ENCODE results near the gene TGFBR1. TPM values are rescaled to one million over a fixed set of nuclear protein-coding genes. Genes with fewer than 3 reads are reported as not detected.
A peak's percentile ranks its signal among the peaks of the same experiment; 100 is the strongest.

TGFBR1 gene
- total RNA-seq, 1 experiment from 2014 or later, result 9.5 TPM

DNA sequence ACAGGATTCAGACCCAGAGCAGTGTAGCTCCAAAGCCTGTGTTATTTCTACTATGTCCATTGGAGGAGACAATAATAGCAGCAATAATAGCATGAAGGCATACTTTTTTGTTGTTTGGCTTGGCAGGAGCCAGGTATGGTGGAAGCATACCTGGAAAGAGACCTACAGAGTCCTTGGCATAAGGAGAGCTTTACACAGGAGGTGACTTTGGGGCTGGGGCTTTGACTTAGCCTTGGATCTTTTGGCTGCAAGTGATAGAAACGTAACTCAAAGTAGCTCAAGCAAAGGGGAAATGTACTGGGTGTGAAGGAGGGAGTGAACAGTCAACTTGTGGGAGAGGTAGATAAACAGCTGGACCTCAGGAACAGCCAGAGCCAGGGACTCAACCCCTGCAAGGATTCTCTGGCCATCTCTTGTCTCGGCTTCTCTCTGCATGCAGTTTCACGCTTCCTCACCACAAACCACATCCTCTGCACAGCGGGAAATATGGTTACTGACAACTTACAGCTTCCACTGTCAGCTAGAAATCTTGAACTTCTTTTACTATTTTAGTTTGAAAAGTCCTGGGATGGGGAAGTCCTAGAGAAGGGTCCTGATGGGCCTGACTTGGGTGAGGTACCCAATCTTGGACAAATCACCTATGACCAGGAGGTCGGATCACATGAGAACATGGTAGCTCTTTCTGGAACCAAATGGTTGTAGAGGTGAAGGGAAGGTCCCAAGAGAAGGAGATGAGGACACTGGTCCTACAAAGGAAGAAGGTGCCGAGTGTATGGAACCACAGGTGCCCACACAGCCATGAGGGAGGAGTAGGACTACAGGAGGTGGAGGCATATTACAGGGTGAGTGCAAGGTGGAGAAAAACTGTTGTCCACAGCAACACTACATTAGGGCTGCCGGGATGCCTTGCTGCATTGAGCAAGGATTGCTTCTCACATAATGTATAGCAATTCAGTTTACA lies 47.0 kb upstream of the TGFBR1 start:
- Histone ChIP-seq H3K36me3 (ENCODE audit: low read depth, low read length) (no peaks in the 10 kb centered on the region), H4K20me1 (ENCODE audit: low read length) (no peaks in the 10 kb centered on the region), H3K4me2 (ENCODE audit: low read length) (peak overlapping the region; percentile 60), H3K79me2 (ENCODE audit: low read length) (no peaks in the 10 kb centered on the region), H3F3A (ENCODE audit: low read length, unreplicated experiment) (no peaks in the 10 kb centered on the region), H3K27me3 (ENCODE audit: low read length) (no peaks in the 10 kb centered on the region), H2AFZ (ENCODE audit: low read length) (peak overlapping the region; percentile 22; the same call in 1 of the 2 replicates), H3K9me3 (ENCODE audit: low read length) (no peaks in the 10 kb centered on the region), H3K27ac (ENCODE audit: low read length) (peak overlapping the region; percentile 96), H3K9ac (ENCODE audit: low read length) (peak overlapping the region; percentile 77), H3K9me2 (replicated peaks; ENCODE audit: low read length) (no peaks in the 10 kb centered on the region), H3K4me3 (ENCODE audit: low read length) (no peak overlapping the region; the same call in 1 of the 2 replicates), H3K4me1 (ENCODE audit: insufficient read depth, low read length) (peaks cover 64% of the 10 kb centered on the region)
- no TSS peak for BruUV-seq (replicated peaks)
- CTCF ChIA-PET, result interaction anchor here (1.0 kb wide), 1 partner anchor 83 kb away, joined by 3 read pairs; no protein-coding TSS in a partner anchor
- intact Hi-C loops (cut with micrococcal nuclease), result no loop called here
- DNase-seq, result peak; percentile 52
- TF ChIP-seq, protein P1, sequence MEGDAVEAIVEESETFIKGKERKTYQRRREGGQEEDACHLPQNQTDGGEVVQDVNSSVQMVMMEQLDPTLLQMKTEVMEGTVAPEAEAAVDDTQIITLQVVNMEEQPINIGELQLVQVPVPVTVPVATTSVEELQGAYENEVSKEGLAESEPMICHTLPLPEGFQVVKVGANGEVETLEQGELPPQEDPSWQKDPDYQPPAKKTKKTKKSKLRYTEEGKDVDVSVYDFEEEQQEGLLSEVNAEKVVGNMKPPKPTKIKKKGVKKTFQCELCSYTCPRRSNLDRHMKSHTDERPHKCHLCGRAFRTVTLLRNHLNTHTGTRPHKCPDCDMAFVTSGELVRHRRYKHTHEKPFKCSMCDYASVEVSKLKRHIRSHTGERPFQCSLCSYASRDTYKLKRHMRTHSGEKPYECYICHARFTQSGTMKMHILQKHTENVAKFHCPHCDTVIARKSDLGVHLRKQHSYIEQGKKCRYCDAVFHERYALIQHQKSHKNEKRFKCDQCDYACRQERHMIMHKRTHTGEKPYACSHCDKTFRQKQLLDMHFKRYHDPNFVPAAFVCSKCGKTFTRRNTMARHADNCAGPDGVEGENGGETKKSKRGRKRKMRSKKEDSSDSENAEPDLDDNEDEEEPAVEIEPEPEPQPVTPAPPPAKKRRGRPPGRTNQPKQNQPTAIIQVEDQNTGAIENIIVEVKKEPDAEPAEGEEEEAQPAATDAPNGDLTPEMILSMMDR (conservative IDR thresholded peaks at IDR 0.05; ENCODE audit: low read depth, low read length), result no peak
- TF ChIP-seq EZH2phosphoT487 (IDR thresholded peaks at IDR 0.05; ENCODE audit: borderline replicate concordance, low read length) (no peak), EZH2 (IDR thresholded peaks at IDR 0.05; ENCODE audit: low read length, unreplicated experiment) (no peak)
- ATAC-seq, result peak; percentile 41; the same call in 1 of the 2 replicates
- POLR2A ChIA-PET (ENCODE audit: unreplicated experiment), result no interaction called here

DNA sequence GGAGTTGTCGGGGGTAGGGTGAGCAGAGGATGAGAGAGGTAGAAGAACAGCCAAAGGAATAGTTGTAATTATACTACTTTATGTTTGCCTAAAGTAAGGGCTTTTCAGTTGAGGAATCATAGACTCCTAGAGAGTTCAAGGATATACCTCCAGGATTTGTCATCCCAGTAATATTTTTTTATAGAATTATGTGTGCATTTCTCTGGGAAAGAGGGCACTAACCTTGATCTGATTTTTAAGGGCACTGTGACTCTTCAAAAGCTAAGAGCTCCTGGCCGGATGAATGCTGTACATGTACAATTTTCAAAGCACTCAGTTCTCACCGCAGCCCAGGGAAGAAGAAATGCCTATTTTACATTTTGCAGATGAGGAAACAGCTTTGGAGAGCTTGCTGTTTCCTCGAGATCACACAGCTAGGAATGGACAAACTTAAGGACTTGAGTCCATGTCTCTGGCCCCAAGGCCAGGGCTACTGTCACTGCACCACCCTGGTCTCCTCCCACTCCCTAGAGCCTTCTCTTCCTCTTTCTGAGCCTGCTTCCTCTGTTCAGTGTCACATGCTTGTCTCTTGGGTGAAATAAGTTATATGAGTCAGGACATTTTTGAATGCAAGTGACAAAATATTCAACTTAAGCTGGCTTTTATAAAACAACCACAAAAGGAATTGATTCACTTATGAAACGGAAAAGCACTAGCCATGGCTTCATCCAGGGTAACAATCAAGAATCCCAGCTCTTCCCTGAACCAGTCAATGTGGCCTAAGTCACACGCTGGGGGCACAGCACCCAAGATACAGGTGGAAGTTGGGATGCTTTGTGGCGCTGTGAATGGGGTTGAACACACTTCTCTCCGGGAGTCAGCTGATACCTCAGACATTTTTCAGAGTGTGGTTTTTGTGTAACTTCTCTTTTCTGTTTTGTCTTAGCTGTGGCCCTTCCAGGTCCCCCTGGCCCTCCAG lies 45.7 kb upstream of the TGFBR1 start:
- intact Hi-C loops (cut with micrococcal nuclease), result no loop called here
- Histone ChIP-seq H3K4me1 (ENCODE audit: insufficient read depth, low read length) (peaks cover 51% of the 10 kb centered on the region), H3K9me3 (ENCODE audit: low read length) (no peaks in the 10 kb centered on the region), H3K4me2 (ENCODE audit: low read length) (peak overlapping the region; percentile 24; the same call in 1 of the 2 replicates), H2AFZ (ENCODE audit: low read length) (no peak overlapping the region), H3K4me3 (ENCODE audit: low read length) (no peak overlapping the region), H4K20me1 (ENCODE audit: low read length) (no peaks in the 10 kb centered on the region), H3K27ac (ENCODE audit: low read length) (peak overlapping the region; percentile 96), H3K27me3 (ENCODE audit: low read length) (no peaks in the 10 kb centered on the region), H3K9ac (ENCODE audit: low read length) (no peak overlapping the region; the same call in 1 of the 2 replicates), H3K36me3 (ENCODE audit: low read depth, low read length) (no peaks in the 10 kb centered on the region), H3K9me2 (replicated peaks; ENCODE audit: low read length) (no peaks in the 10 kb centered on the region), H3K79me2 (ENCODE audit: low read length) (no peaks in the 10 kb centered on the region), H3F3A (ENCODE audit: low read length, unreplicated experiment) (no peaks in the 10 kb centered on the region)
- peak; percentile 56 for ATAC-seq
- peak; percentile 19 for DNase-seq
- CTCF ChIA-PET, result no interaction called here
- no TSS peak for BruUV-seq (replicated peaks)
- TF ChIP-seq EZH2 (IDR thresholded peaks at IDR 0.05; ENCODE audit: low read length, unreplicated experiment) (no peak), EZH2phosphoT487 (IDR thresholded peaks at IDR 0.05; ENCODE audit: borderline replicate concordance, low read length) (no peak)
- TF ChIP-seq, protein P1 (conservative IDR thresholded peaks at IDR 0.05; ENCODE audit: low read depth, low read length), result no peak
- POLR2A ChIA-PET (ENCODE audit: unreplicated experiment), result no interaction called here
